ENCODE results near the gene PRRG3. TPM values are rescaled to one million over a fixed set of nuclear protein-coding genes. Genes with fewer than 3 reads are reported as not detected.
A peak's percentile ranks its signal among the peaks of the same experiment; 100 is the strongest.

The PRRG3 gene
- total and polyA plus RNA-seq, 7 donors = 0.34 to 5.8 (median 1.8) TPM; not detected in 1

- Histone ChIP-seq H3K4me3 (no peak overlapping the region), H3K9me3 (no peaks in the 10 kb centered on the region), H3K27me3 (no peaks in the 10 kb centered on the region), H3K4me1 (no peaks in the 10 kb centered on the region), H3K36me3 (no peaks in the 10 kb centered on the region), H3K27ac (no peak overlapping the region)
- DNase-seq = peak; percentile 21
- TF ChIP-seq POLR2AphosphoS5 (IDR thresholded peaks at IDR 0.05) = no peak
- no peak for TF ChIP-seq POLR2A (IDR thresholded peaks at IDR 0.05)
- TF ChIP-seq CTCF (IDR thresholded peaks at IDR 0.05) = no peak
- TF ChIP-seq EP300 (IDR thresholded peaks at IDR 0.05) = no peak
- WGBS, 2 donors = 89 to 91% methylated on average over 4 of the region's 4 CpGs
- intact Hi-C loops (cut with DNase I) = no loop called here
Observed at GRCh38 chrX:151727346-151727745, 32.1 kb downstream of the PRRG3 start.

DNA sequence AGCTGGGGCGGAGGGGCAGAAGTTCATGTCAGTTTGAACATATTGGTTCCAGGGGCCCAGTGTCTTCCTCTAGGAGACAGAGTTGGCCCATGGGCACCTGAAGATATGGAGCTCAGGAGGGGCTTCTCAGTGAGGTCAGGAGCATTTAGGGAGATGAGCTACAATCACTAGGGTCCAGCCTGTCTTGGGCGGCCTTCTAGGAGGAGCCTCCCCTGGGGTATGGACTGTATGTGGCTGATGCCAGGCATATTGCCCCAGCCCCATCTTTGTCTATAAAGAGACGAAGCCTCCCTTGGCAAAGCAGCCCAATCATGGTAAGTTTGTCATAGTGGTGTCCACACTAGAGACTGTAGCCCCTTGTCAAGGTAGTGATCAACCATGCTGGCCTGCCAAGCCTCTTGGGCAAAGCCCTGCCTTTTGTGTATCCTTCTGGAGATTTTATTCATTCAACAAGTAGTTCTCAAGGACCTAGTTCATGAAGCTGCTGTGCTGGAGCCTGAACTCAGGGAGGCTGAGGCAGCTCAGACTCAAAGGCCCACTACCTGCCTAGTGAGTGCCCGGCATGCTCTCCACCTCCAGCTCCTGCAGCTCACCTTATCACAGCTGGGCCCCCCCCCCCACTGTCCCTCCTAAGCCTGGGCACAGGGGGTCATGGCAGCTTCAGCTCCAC is 33.9 kb downstream of the PRRG3 start:
- H3K4me3 ChIP-seq = no peak overlapping the region
- no peak overlapping the region for H3K27ac ChIP-seq
- WGBS, 2 donors = 83 to 91% methylated on average over 4 of the region's 4 CpGs
- TF ChIP-seq EP300 (IDR thresholded peaks at IDR 0.05) (no peak), POLR2A (IDR thresholded peaks at IDR 0.05) (no peak), POLR2AphosphoS5 (IDR thresholded peaks at IDR 0.05) (no peak), CTCF (IDR thresholded peaks at IDR 0.05) (no peak)
- no peaks in the 10 kb centered on the region for H3K9me3 ChIP-seq
- no peaks in the 10 kb centered on the region for H3K36me3 ChIP-seq
- peak; percentile 45 for DNase-seq
- intact Hi-C loops (cut with DNase I) = no loop called here
- no peaks in the 10 kb centered on the region for H3K4me1 ChIP-seq
- no peaks in the 10 kb centered on the region for H3K27me3 ChIP-seq

DNA sequence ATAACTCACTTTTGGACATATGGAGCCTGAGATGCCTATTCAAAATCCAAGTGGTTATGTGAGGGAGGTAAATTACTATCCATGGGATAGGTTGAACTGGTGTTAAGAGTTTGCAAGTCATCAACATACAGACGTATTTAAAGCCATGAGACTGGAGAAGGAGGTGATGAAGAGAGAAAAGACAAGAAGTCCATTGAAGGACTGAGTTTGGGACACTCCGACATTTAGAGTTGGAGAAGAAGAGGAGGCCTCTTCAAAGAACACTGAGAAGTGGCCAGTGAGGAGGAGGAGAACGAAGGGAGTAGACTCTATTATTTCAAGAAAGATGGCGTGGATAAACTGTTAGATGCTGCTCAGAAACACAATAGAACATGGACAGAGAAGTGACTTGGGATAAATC is 39.2 kb downstream of the PRRG3 start, which contains the start of gene CNGA2:
TSS of gene CNGA2 (plus strand) at position 301 of the 400 bp plus-strand sequence. CDS start 3,738 bp downstream, outside the sequence.
- WGBS, 2 donors = 79 to 89% methylated on average over 4 of the region's 4 CpGs
- Histone ChIP-seq H3K27me3 (no peaks in the 10 kb centered on the region), H3K9me3 (no peaks in the 10 kb centered on the region), H3K27ac (no peak within 1 kb of the TSS), H3K36me3 (no peaks in the 10 kb centered on the region), H3K4me3 (no peak within 1 kb of the TSS), H3K4me1 (no peaks in the 10 kb centered on the region)
- DNase-seq = no peak
- TF ChIP-seq CTCF (IDR thresholded peaks at IDR 0.05) (no peak), POLR2AphosphoS5 (IDR thresholded peaks at IDR 0.05) (no peak), EP300 (IDR thresholded peaks at IDR 0.05) (no peak), POLR2A (IDR thresholded peaks at IDR 0.05) (no peak)
- intact Hi-C loops (cut with DNase I) = no loop called here

DNA sequence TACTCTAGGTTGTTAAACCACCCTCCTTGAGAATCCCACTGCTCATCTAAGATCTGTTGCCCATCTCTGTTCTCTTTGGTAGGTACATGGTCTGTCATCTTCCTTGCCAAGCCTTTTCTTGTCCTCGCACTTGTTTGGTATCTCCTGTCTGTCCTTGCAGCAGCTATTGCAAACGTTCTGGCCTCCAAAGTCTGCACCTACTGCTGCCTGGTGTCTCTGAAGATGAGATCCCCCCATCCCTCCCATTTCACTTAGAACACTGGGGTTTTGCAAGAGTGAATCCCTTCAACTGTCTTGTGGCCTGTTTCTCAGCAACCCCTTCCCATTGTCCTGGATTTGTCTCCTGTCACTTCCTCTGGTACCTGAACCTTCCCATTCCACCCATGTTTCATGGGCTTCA is 40.0 kb downstream of the PRRG3 start:
- TF ChIP-seq EP300 (IDR thresholded peaks at IDR 0.05) = no peak
- no peak for TF ChIP-seq POLR2A (IDR thresholded peaks at IDR 0.05)
- no peak for TF ChIP-seq CTCF (IDR thresholded peaks at IDR 0.05)
- TF ChIP-seq POLR2AphosphoS5 (IDR thresholded peaks at IDR 0.05) = no peak
- DNase-seq = peak; percentile 3

GRCh38 chrX:151736685-151737084 is 41.4 kb downstream of the PRRG3 start:
- H3K4me1 ChIP-seq = no peaks in the 10 kb centered on the region
- DNase-seq = peak; percentile 30
- no peak overlapping the region for H3K4me3 ChIP-seq
- no peaks in the 10 kb centered on the region for H3K27me3 ChIP-seq
- H3K9me3 ChIP-seq = no peaks in the 10 kb centered on the region
- 63 to 77% methylated on average over 6 of the region's 6 CpGs for WGBS, 2 donors
- intact Hi-C loops (cut with DNase I) = no loop called here
- no peak overlapping the region for H3K27ac ChIP-seq
- H3K36me3 ChIP-seq = no peaks in the 10 kb centered on the region
- TF ChIP-seq EP300 (IDR thresholded peaks at IDR 0.05) (no peak), POLR2A (IDR thresholded peaks at IDR 0.05) (no peak), POLR2AphosphoS5 (IDR thresholded peaks at IDR 0.05) (no peak), CTCF (IDR thresholded peaks at IDR 0.05) (no peak)

More for the DNA sequence above, 40.0 kb downstream of the PRRG3 start:
- Histone ChIP-seq H3K9me3 (no peaks in the 10 kb centered on the region), H3K4me3 (no peak overlapping the region), H3K4me1 (no peaks in the 10 kb centered on the region), H3K27ac (no peak overlapping the region), H3K27me3 (no peaks in the 10 kb centered on the region), H3K36me3 (no peaks in the 10 kb centered on the region)
- WGBS, 2 donors = 75 to 84% methylated on average over 2 of the region's 2 CpGs
- intact Hi-C loops (cut with DNase I) = no loop called here
